ENCODE measurements around the gene KIAA0825. TPM values are rescaled to one million over a fixed set of nuclear protein-coding genes. Genes with fewer than 3 reads are reported as not detected.
A peak's percentile ranks its signal among the peaks of the same experiment; 100 is the strongest.

Gene KIAA0825
- total and polyA plus RNA-seq, 12 donors = 0.34 to 11.5 (median 3.1) TPM

- peak overlapping the region in 1 of 5 donors; percentile 53 for H3K27ac ChIP-seq
- 44 to 50% (median 47%) methylated on average over 3 of the region's 3 CpGs for WGBS, 4 donors
Measured at GRCh38 chr5:94240134-94240533, 378.3 kb downstream of the KIAA0825 start.

GRCh38 chr5:94239266-94239665, 379.1 kb downstream of the KIAA0825 start:
- TF ChIP-seq POLR2A (IDR thresholded peaks at IDR 0.05) (no peak), CTCF (IDR thresholded peaks at IDR 0.05) (no peak)
- WGBS, 4 donors = 56 to 76% (median 71%) methylated on average over 2 of the region's 2 CpGs

More at GRCh38 chr5:94240134-94240533, 378.3 kb downstream of the KIAA0825 start:
- intact Hi-C loops (cut with DNase I) = no loop called here
- Histone ChIP-seq H3K4me1 (replicated peaks in 1 of 2) (peaks cover 5 to 18% of the 10 kb centered on the region in 2 donors), H3K4me3 (no peak overlapping the region), H3K36me3 (replicated peaks in 1 of 2) (no peaks in the 10 kb centered on the region), H3K27me3 (no peaks in the 10 kb centered on the region), H3K9me3 (replicated peaks in 1 of 3) (no peaks in the 10 kb centered on the region)
- no peak for TF ChIP-seq CTCF (IDR thresholded peaks at IDR 0.05)
- no peak for TF ChIP-seq POLR2A (IDR thresholded peaks at IDR 0.05)
- no peak for DNase-seq

GRCh38 chr5:94234987-94235386, 383.4 kb downstream of the KIAA0825 start:
- Histone ChIP-seq H3K9me3 (replicated peaks in 1 of 3) (peaks cover 0 to 6% (median 0%) of the 10 kb centered on the region in 3 donors), H3K27ac (no peak overlapping the region), H3K4me3 (no peak overlapping the region), H3K27me3 (no peaks in the 10 kb centered on the region), H3K36me3 (replicated peaks in 1 of 2) (no peaks in the 10 kb centered on the region), H3K4me1 (replicated peaks in 1 of 2) (peaks cover 0 to 4% of the 10 kb centered on the region in 2 donors)
- TF ChIP-seq CTCF (IDR thresholded peaks at IDR 0.05) (no peak), POLR2A (IDR thresholded peaks at IDR 0.05) (no peak)
- no peak for DNase-seq
- WGBS, 4 donors = 56 to 85% (median 74%) methylated on average over 1 of the region's 1 CpG
- intact Hi-C loops (cut with DNase I) = no loop called here

More at GRCh38 chr5:94239266-94239665, 379.1 kb downstream of the KIAA0825 start:
- Histone ChIP-seq H3K9me3 (replicated peaks in 1 of 3) (no peaks in the 10 kb centered on the region), H3K4me1 (replicated peaks in 1 of 2) (peaks cover 5 to 18% of the 10 kb centered on the region in 2 donors), H3K4me3 (no peak overlapping the region), H3K27me3 (no peaks in the 10 kb centered on the region), H3K36me3 (replicated peaks in 1 of 2) (no peaks in the 10 kb centered on the region), H3K27ac (no peak overlapping the region)
- intact Hi-C loops (cut with DNase I) = no loop called here
- DNase-seq = no peak

GRCh38 chr5:94228791-94229190, 389.6 kb downstream of the KIAA0825 start:
- Histone ChIP-seq H3K9me3 (replicated peaks in 1 of 3) (peaks cover 0 to 6% (median 0%) of the 10 kb centered on the region in 3 donors), H3K36me3 (replicated peaks in 1 of 2) (no peaks in the 10 kb centered on the region), H3K4me1 (replicated peaks in 1 of 2) (peaks cover 0 to 4% of the 10 kb centered on the region in 2 donors), H3K27me3 (no peaks in the 10 kb centered on the region), H3K27ac (no peak overlapping the region), H3K4me3 (no peak overlapping the region)
- TF ChIP-seq CTCF (IDR thresholded peaks at IDR 0.05) (no peak), POLR2A (IDR thresholded peaks at IDR 0.05) (no peak)
- no peak for DNase-seq
- intact Hi-C loops (cut with DNase I) = no loop called here

Data from adrenal gland (tissue), 12 donors.